GM10847 (cell line): ENCODE measurements around the gene NRIP1.

Experiments used
- POLR2A ChIP-seq: IDR thresholded peaks from 2 replicates; pipeline ENCODE4 v1.6.1; 2011; ENCODE audit not compliant: insufficient read length; ENCODE audit errors: extremely low read depth

NRIP1 gene

DNA sequence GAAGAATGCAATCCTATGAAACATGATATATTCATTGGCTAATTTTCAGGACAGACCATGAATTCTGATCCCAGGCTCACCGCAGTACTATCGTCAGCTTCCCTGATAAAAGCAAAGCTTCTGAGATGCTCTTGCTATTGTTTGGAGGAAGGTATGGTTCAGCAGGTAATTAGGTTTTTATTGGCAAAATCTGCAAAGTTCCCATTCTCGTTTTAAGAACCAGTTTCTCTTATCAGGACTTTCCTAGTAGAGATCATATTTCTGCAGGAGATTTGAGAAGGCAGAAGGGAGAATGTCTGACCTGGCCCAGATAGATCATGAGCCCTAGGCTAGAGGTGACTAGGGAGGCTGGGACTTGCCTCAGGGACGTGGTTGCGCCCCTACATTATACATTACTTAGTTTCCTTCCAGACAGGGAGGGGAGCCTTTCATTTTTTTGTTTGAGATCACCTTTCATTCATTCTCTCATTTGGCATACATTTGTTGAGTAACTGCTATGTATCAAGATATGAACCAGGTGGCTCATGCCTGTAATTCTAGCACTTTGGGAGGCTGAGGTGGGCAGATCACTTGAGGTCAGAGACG lies 108.8 kb downstream of the NRIP1 start:
- no peak for TF ChIP-seq POLR2A

DNA sequence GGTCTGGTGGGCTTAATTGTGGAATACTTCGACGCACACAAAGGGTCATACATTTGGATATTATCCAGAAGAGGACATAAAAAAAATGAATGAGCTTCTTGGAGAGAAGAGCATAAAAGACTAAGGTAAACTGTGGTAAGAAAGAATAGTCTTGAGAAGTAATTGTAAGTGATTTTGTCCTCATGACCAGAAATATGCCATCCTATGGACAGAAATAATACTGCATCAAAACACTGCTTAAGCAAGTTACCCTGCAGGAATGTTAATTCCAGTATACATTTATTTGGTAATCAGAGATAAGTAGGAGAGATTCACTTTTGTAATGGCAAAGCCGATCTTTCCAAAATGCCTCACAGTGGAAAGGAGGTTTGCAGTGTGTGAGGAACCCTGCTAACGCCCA lies 111.9 kb downstream of the NRIP1 start:
- TF ChIP-seq POLR2A, result no peak

DNA sequence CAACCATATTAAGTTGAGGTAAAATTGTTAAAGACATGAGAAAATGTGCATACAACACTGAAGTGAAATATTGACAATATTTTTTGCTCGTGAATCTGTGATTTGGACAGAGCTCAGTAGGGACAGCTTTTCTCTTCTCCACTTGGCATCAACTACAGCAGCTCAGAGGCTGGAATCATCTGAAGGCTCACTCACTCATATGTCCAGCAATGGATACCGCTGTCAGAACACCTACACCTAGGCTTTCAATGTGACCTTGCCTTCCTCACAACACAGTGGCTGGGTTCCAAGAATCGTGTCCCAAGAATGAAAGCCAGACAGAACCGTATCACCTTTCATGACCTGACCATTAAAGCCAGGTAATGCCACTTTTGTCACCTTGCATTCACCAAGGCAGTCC lies 115.2 kb downstream of the NRIP1 start:
- no peak for TF ChIP-seq POLR2A

DNA sequence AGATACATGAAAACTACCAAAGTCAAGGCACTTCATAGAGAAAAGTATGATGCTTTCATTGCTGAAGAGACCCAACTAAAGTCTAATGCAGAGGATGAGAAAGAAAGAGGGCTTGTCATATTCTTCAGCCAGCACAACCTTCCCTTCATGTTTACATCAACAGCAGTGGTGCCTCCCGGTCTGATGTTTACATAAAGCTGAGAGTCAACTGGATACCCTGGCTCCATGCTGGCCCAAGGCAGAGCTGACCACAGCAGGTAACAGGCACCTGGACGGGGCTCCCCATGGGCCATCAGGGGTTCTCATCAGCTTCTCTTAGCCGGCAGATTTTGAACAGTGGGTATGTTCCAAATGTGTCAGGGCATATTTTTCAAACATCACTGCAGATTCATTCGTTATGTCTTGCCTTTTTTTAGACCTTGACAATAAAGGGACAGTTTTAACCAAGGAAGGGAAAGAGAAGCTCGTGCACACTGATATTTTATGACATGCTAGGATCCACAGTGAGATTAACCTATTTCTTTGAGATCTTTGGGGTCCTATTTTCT lies 117.1 kb downstream of the NRIP1 start:
- no peak for TF ChIP-seq POLR2A

DNA sequence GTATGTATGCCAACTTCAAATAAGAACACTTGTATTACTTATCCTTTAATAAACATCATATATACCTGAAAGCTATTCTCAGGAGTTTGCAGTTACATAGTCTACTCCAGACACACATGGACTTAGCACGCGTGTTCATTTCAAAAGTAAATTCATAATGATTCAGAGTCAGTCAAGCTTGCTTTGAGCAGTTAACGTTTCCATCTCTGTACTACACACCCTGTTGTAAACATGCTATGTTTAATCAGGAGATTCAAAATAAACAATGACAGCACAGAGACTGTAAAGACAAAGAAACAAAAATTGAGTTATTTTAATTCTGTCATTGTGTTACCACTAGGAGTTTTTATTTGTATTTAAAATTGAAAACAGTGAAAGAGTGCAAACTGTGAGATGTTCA lies 119.6 kb downstream of the NRIP1 start:
- no peak for TF ChIP-seq POLR2A

GRCh38 chr21:14943616-14944015 lies 121.2 kb downstream of the NRIP1 start:
- TF ChIP-seq POLR2A, result no peak

DNA sequence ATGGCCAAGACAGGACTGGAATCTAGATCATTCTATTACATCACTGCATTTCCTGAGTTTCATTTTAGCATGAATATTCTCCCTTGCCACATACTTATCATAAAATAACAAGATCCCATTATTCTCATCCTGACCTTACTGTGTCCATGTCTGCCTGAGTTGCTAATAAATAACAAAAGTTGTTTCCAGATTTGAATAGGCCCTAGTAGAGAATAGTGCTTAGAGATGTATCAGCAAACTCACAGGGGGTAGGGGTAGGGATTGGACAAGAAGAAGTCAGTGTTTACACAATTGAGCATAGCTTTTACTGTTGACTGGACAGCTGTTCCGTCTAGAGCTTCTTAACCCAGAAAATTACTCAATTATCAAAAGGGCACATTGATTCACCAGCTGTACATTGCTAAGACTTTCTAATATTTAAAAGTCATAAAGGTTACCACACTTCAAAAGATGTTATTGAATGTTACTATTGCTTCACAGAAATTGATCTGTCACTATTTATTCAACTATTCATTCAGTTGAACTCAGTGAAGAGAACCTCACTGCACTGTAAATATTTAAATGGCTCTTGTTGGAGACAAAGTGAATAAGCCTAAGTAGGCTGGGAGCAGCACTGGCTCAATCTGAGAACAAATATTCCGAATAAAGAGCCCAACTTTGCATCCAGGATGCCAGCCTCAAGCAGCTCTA lies 121.9 kb downstream of the NRIP1 start:
- TF ChIP-seq POLR2A, result no peak

DNA sequence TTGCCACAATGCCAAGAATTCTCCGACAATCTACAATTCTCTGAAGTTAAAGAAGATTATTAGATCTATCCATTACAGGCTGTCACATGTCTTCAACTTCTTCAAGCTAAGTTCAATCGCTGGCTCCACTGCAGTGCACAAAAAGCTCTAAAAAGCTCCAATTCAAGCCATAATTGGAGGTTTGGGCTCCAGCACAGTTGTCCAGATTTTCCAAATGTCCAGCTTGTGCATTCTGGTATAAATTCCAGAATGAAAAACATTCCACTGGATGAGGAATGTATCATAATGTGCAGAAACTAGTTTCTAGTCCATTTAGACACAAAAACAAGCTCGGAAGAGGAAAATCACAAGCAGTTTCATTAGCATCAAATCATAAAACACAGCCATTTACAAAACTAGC lies 138.6 kb downstream of the NRIP1 start:
- TF ChIP-seq POLR2A, result no peak

- TF ChIP-seq POLR2A, result no peak
These were observed 141.3 kb downstream of the NRIP1 start for GRCh38 chr21:14923468-14923867.

- TF ChIP-seq POLR2A, result no peak
These were observed 141.8 kb downstream of the NRIP1 start for GRCh38 chr21:14922980-14923379.

GRCh38 chr21:14918527-14918926 lies 146.3 kb downstream of the NRIP1 start:
- no peak for TF ChIP-seq POLR2A

GRCh38 chr21:14917762-14918161 lies 147.0 kb downstream of the NRIP1 start:
- TF ChIP-seq POLR2A, result no peak

GRCh38 chr21:14916676-14917141 lies 148.1 kb downstream of the NRIP1 start:
- no peak for TF ChIP-seq POLR2A

DNA sequence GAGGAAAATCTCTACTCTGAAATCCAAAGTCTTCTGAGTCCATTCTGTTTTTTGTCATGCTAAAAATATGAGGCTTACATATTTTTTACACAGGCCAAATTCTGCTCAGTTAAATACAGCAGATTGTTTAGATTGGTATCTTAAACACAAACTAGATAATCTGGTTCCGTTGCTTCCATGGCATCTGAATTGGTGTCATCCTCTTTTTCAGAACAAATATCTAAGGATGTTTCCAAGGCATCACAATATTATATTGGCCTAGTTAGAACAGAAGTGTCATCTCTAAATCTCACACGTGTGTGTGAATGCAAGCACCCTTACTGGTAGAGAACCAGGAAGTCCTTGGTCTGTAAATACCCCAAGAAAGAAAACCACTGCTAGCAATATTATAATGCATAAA lies 151.2 kb downstream of the NRIP1 start:
- no peak for TF ChIP-seq POLR2A

- no peak for TF ChIP-seq POLR2A
These were observed 153.4 kb downstream of the NRIP1 start for GRCh38 chr21:14911351-14911750.
